Nephron (organoid): ENCODE results near the gene PPFIBP2.

Experiments used
- H3K27ac Mint-ChIP-seq, 3 experiments: 2 replicates each; pipeline ENCODE4 v1.8.0; 2020; ENCODE audit warnings: mixed read lengths in 3 of 3, mild to moderate bottlenecking in 2 of 3, moderate library complexity in 1 of 3
- H3K27me3 Mint-ChIP-seq: 2 replicates; pipeline ENCODE4 v1.8.0; 2021; ENCODE audit warnings: low read depth, mild to moderate bottlenecking, moderate library complexity, mixed read lengths
- H3K36me3 Mint-ChIP-seq: 2 replicates; pipeline ENCODE4 v1.8.0; 2020; ENCODE audit warnings: low read depth, mixed read lengths
- H3K4me1 Mint-ChIP-seq: 2 replicates; pipeline ENCODE4 v1.8.0; 2020; ENCODE audit warnings: mixed read lengths
- H3K4me3 Mint-ChIP-seq, 3 experiments: 2 replicates each; pipeline ENCODE4 v1.8.0; 2020; ENCODE audit warnings: mild to moderate bottlenecking in 3 of 3, mixed read lengths in 3 of 3, moderate library complexity in 2 of 3
- H3K9me3 Mint-ChIP-seq: 2 replicates; pipeline ENCODE4 v1.8.0; 2020; ENCODE audit warnings: mixed read lengths
- TF ChIP-seq, protein P1 (sequence below), 3 experiments: fragments of 200-600 bp; sonication (generic); IDR thresholded peaks; one replicate each; pipeline ENCODE4 v1.5.0; 2021; ENCODE audit warnings: antibody characterized with exemption in 3 of 3; ENCODE audit not compliant: unreplicated experiment in 3 of 3

The PPFIBP2 gene

DNA sequence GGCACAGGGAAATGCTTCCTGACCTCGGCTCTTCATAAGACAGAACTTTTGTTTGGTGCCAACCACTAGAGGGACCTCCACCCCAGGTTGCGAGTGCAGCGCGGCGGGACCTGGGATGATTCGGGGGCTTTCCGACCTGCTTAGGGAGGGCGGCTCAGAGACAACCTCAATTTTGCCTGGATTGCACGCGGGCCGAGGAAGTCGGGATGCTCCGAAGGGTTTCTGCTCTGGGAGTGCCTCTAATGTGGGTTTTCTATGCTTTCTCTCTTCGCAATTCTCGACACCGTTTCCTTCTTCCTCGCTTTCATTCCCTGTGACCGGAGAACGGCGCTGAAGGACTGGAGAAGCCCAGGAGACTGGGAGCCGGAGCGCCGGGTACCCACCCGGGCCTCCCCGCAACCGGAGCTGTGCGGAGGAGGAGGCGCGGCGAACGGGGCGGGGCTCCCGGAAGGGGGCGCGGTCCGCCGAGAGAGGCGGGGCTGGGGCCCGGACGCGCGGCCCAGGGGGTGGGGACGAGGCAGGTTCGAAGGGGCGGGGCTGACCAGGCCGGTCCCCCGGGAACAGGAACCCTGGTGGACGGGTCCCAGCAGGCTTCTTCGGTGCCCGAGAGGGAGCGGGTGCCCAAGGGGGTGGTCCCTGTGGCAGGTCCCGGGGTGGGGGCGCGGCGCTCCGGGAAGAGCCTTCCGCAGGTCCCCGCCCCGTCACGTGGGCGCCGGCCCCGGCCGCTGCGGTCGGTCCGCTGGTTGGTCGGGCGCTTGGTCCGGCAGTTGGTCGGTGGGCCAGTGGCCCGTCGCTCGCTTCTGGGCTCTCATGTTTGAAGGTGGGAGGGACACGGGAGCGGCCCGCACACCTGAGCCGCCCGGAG, at the start of gene PPFIBP2:
TSS of gene PPFIBP2 (plus strand) at position 766 of the 865 bp plus-strand sequence. CDS start 35,477 bp downstream, outside the sequence.
- H3K4me1 Mint-ChIP-seq: peaks cover 40% of the 10 kb centered on the region
- H3K36me3 Mint-ChIP-seq: peaks cover 4% of the 10 kb centered on the region
- H3K27me3 Mint-ChIP-seq: peaks cover 29% of the 10 kb centered on the region
- peak within 1 kb of the TSS; percentile 91 to 93 (median 92) for H3K4me3 Mint-ChIP-seq
- H3K9me3 Mint-ChIP-seq: no peaks in the 10 kb centered on the region
- peak within 1 kb of the TSS; percentile 83 to 94 (median 94) for H3K27ac Mint-ChIP-seq
- TF ChIP-seq, protein P1, sequence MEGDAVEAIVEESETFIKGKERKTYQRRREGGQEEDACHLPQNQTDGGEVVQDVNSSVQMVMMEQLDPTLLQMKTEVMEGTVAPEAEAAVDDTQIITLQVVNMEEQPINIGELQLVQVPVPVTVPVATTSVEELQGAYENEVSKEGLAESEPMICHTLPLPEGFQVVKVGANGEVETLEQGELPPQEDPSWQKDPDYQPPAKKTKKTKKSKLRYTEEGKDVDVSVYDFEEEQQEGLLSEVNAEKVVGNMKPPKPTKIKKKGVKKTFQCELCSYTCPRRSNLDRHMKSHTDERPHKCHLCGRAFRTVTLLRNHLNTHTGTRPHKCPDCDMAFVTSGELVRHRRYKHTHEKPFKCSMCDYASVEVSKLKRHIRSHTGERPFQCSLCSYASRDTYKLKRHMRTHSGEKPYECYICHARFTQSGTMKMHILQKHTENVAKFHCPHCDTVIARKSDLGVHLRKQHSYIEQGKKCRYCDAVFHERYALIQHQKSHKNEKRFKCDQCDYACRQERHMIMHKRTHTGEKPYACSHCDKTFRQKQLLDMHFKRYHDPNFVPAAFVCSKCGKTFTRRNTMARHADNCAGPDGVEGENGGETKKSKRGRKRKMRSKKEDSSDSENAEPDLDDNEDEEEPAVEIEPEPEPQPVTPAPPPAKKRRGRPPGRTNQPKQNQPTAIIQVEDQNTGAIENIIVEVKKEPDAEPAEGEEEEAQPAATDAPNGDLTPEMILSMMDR (IDR thresholded peaks at IDR 0.05; ENCODE audit: unreplicated experiment in 3 of 3): peak; percentile 58 to 76 (median 70)

- Mint-ChIP-seq H3K27me3 (no peaks in the 10 kb centered on the region), H3K27ac (no peak overlapping the region), H3K4me3 (no peak overlapping the region), H3K9me3 (no peaks in the 10 kb centered on the region), H3K36me3 (no peaks in the 10 kb centered on the region), H3K4me1 (no peaks in the 10 kb centered on the region)
- TF ChIP-seq, protein P1 (IDR thresholded peaks at IDR 0.05; ENCODE audit: unreplicated experiment in 3 of 3): no peak
These were observed 46.1 kb upstream of the PPFIBP2 start for GRCh38 chr11:7467652-7468051.

- Mint-ChIP-seq H3K4me3 (no peak overlapping the region), H3K36me3 (no peaks in the 10 kb centered on the region), H3K27me3 (no peaks in the 10 kb centered on the region), H3K4me1 (no peaks in the 10 kb centered on the region), H3K9me3 (no peaks in the 10 kb centered on the region), H3K27ac (no peak overlapping the region)
- TF ChIP-seq, protein P1 (IDR thresholded peaks at IDR 0.05; ENCODE audit: unreplicated experiment in 3 of 3): no peak
These were observed 44.4 kb upstream of the PPFIBP2 start for GRCh38 chr11:7469351-7469865.

DNA sequence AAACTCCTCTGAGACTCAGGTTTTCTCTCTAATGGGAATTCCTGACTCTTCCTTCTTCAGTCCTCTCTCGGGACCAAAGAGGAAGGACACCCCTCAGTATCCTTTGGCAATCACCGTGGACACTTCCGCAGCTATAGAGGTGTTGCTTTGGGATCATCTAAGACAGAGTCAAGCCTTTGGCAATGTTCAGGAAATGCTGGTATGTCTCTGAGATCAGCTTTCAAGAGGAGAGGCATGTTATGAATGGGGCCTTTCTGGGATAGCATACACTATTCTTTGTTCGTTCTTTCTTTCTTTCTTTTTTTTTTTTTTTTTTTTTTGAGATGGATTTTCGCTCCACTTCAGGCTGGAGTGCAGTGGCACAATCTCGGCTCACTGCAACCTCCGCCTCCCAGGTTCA, 42.7 kb upstream of the PPFIBP2 start:
- TF ChIP-seq, protein P1 (IDR thresholded peaks at IDR 0.05; ENCODE audit: unreplicated experiment in 3 of 3): no peak
- Mint-ChIP-seq H3K36me3 (no peaks in the 10 kb centered on the region), H3K27ac (no peak overlapping the region), H3K4me3 (no peak overlapping the region), H3K4me1 (no peaks in the 10 kb centered on the region), H3K27me3 (no peaks in the 10 kb centered on the region), H3K9me3 (no peaks in the 10 kb centered on the region)

DNA sequence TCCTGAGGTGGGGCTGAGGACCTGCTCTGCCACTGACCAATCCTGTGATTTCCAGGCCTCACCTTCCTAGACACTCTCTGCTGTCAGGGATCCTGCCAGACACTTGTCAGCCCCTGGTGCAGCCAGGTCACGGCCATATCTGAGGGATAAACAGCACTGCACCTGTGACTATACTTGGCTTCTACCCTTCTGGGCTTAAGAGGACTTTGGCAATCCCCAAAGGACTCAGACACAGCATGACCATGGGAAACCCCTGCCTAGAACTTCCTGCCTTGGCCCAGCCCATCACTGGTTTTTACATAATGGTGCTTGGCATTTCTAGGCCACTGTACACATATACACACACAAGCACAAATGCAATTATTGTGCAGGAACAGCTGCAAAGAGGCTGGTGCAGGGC, 40.1 kb upstream of the PPFIBP2 start:
- no peaks in the 10 kb centered on the region for H3K36me3 Mint-ChIP-seq
- H3K27ac Mint-ChIP-seq: no peak overlapping the region
- no peaks in the 10 kb centered on the region for H3K9me3 Mint-ChIP-seq
- H3K4me1 Mint-ChIP-seq: no peaks in the 10 kb centered on the region
- TF ChIP-seq, protein P1 (IDR thresholded peaks at IDR 0.05; ENCODE audit: unreplicated experiment in 3 of 3): no peak
- H3K4me3 Mint-ChIP-seq: no peak overlapping the region
- H3K27me3 Mint-ChIP-seq: no peaks in the 10 kb centered on the region
